Activated CD8-positive, alpha-beta memory T cell treated with anti-CD3 and anti-CD28 coated beads, Interleukin-2, amount 50 U/mL, for 1 hour (primary cell): ENCODE data around the gene ART5.
"Not testable (repeated sequence)": the region's sequence is repeated elsewhere in the genome, so short reads cannot be mapped to it uniquely, and the experiment has no call there.

ENCODE experiments used
- DNase-seq: peaks from one replicate; pipeline ENCODE4 v3.0.0-alpha.2; 2020; ENCODE audit errors: extremely low read depth

The ART5 gene

GRCh38 chr11:3617990-3618389, 23.8 kb downstream of the ART5 start:
- DNase-seq: no peak

DNA sequence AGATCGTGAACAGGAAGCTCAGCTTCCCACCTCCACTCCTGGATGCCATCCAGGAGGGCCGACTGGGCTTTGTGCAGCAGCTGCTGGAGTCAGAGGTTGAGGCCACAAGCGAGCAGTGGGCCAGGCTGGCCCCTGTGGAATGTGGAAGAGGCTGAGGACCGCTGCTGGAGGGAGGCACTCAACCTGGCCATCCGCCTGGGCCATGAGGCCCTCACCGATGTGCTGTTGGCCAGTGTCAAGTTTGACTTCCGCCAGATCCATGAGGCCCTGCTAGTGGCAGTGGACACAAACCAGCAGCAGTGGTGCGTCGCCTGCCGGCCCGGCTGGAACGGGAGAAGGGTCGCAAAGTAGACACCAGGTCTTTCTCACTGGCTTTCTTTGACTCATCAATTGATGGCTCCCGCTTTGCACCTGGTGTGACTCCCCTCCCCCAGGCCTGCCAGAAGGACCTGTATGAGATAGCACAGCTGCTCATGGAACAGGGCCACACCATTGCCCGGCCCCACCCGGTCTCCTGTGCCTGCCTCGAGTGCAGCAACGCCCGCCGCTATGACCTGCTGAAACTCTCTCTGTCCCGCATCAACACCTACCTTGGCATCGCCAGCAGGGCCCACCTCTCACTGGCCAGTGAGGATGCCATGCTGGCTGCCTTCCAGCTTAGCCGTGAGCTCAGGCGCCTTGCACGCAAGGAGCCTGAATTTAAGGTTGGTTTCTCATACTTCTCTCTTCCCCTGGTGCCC, 24.9 kb downstream of the ART5 start:
- DNase-seq: no peak

DNA sequence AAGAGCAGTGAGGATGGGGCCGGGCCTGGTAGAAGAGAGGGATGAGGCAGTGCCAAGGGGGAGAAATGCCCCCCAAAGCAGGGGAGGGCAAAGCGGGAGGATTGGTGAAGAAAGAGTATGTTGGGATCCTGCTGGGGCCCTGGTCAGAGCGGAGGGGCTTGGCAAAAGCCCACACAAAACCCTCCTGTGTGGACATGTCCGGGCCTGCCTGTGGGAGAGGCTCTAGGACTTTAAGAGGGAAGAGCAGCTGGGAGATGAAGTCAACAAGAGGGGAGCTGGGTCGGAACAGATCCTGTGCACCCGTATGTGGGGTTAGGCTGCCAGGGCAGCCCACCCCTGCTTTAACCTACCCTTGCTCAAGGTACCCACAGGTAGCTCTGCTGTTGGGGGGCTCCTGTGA, 25.8 kb downstream of the ART5 start:
- DNase-seq: no peak

- no peak for DNase-seq
These were observed 27.0 kb downstream of the ART5 start for GRCh38 chr11:3614742-3615171.

DNA sequence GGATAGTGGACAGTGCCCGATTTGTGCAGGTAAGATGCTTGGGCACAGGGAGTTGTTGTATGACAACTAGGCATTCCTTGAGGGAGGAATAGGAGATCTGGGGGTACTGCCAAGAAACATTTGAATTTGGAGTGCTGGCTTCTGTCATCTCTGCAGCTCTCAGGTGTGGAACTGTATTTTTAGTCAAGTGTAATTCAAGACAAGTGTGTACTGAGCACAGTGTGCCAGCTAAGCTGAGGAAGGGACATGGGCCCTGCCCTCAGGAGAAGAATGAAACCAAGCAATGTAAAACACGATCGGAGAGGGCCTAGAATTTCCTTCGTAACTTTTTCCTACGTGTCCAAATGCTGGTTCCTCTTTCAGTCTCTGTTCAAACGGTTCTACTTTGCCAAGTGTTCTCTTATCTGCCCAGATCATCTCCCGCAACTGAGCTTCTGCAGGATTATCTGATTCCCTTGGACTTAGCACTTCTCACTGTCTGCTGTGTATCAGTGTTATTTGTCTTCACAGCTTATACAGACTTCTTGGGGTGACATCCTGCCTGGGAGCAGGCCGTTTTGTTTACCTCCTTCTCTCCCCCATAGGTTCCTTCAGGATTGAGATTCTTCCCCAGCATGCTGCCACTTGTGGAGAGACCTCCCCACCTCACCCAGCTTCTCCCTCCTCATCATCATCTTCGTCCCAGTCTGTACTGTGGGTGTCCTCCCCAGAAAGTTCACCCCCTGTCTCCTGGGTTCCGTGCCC, 27.6 kb downstream of the ART5 start:
- no peak for DNase-seq

DNA sequence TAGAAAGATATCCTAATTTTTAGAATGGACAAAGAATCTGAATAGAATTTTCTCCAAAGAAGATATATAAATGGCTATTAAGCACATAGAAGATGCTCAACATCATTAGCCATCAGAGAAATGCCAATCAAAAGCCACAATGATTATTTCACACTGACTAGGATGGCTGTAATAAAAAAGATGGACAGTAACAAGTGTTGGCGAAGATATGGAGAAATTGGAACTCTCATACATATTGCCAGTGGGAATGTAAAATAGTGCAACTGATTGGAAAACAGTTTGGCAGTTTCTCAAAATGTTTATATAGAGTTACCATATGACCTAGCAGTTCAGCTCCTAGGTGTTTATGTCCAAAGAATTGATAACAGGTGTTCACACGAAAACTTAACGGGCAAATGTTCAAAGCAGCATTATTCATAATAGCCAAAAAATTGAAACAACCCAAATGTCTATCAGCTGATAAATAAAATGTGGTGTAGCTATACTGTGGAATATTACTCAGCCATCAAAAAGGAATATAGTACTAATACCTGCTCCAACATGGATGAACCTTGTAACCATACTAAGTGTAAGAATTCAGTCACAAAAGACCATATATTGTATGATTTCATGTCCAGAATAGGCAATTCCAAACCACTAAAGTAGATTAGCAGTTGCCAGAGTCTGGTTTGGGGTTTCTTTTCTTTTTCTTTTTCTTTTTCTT, 29.7 kb downstream of the ART5 start:
- DNase-seq: no peak

GRCh38 chr11:3610846-3611245, 30.9 kb downstream of the ART5 start:
- no peak for DNase-seq

DNA sequence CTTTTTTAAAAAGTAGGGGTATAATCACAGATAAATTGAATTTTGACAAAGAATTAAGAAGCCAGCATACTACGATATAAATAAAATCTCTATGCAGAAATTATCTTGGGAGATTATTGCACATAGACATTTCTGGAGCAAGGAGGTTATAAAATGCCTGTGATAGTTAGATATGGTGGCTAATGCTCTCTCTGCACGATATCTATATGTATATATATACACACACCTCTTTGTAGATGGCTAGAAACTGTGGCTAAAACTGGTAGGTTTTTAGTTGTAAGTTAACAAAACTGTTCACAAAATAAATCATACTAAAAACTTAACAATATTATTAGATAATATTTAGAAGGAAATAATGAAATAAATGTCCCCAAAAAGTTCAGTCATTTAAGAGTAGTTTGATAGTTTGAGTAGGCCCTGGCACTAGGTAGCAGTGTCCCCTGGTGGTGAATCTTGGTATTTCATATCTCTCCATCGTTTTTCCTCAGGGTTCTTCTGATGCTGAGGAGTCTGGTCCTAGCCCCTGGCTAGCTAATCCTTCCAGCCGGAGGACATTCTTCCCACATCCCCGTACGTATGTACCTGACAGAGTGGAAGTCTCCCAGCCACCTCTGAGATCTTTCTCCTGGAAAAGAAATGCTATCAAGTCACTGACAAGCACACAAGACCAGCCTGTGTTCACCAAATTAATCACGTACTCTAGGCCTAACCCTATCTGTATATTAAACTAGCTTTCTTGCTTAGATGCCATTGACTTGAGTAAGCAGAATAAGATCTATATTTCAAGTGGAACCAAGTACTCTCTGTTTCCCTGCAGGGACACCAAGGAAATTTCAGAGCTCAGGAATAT, 32.2 kb downstream of the ART5 start:
- DNase-seq: no peak

DNA sequence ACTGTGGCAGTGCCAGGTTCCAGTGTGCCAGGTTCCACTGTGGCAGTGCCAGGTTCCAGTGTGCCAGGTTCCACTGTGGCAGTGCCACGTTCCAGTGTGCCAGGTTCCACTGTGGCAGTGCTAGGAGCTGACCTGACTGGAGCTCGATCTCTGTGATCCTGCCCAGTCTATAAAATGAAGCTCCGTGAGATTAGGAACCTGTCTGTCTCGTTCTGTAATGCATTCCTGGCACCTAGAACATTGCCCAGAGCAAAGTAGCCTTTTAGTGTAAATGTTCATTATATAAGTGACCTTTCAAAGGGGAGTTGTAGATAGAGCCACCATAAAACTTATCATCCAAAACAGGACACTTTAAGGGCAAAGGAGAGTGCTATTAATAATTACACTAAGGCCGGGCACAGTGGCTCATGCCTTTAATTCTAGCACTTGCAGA, 36.0 kb downstream of the ART5 start:
- no peak for DNase-seq

DNA sequence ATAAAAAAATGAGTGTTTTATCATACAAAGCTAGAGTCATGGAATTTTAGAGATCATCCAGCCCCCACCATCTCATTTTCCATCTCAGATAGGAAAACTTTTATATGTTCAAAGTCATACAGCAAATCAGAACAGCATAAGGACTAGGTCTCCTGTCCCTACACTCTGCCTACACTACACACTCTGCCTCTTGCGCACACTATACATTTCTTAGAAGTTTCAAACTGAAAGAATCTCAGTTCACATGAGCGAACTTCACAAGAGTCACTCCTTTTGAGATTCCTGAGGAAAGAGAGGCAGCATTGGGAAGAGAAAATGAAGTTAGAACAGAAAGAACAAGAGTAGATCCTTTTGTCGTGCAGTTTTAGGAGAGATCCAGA, 36.5 kb downstream of the ART5 start:
- no peak for DNase-seq

DNA sequence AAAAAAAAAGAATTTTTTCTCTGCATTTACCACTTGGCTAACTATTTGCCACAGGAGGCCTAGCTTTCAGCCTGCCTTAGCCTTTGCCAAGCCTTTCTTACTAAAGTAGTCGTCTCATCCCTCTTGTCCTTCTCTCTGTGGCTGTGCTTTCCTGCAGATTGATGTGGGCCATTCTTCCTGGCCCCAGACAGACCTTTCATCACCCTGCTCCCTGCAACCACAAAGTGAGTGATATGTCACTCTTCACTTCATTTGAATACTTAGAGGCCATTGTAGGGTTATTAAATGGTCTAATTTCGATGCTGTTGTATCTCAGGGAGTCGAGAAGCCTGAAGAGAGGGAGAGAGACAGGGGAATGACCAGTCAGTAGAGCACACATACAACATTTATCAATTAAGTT, 37.6 kb downstream of the ART5 start:
- no peak for DNase-seq

GRCh38 chr11:3600201-3600600, 41.6 kb downstream of the ART5 start:
- DNase-seq: not testable (repeated sequence)

DNA sequence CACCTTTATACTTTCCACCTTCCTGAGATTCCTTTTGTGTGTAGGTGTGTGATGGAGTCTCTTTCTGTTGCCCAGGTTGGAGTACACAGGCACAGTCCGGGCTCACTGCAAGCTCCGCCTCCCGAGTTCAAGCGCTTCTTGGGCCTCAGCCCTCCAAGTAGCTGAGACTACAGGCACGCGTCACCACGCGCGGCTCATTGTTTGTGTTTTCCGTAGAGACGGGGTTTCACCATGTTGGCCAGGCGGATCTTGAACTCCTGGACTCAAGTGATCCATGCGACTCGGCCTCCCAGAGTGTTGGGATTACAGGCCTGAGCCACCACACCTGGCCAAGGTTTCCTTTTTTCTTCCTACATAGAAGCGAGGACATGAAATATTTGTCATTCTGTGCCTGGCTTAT, 44.0 kb downstream of the ART5 start:
- not testable (repeated sequence) for DNase-seq

DNA sequence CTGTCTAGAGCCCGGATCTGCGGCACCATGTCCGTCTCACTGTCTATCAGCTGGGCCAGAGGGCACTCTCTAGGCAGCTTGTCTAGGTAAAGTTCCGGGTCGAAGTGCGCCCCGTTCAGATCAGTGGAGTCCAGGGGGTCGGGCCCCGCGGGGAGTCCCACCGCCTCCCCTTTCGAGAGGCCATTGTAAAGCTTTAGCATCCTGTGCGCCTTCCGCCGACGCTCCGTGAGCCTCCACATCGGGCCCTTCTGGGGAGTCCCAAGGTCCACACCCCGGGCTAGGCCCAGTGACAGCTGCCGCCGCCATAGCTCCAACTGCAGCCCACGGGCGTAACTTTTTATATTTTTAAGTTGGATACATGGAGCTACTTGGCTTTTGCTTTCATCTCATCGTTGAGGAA, 50.5 kb downstream of the ART5 start:
- DNase-seq: not testable (repeated sequence)

GRCh38 chr11:3590193-3590592, 51.6 kb downstream of the ART5 start:
- not testable (repeated sequence) for DNase-seq

GRCh38 chr11:3588776-3589175, 53.0 kb downstream of the ART5 start:
- not testable (repeated sequence) for DNase-seq
